Measurements from ENCODE around the gene HES4.

Gene HES4

DNA sequence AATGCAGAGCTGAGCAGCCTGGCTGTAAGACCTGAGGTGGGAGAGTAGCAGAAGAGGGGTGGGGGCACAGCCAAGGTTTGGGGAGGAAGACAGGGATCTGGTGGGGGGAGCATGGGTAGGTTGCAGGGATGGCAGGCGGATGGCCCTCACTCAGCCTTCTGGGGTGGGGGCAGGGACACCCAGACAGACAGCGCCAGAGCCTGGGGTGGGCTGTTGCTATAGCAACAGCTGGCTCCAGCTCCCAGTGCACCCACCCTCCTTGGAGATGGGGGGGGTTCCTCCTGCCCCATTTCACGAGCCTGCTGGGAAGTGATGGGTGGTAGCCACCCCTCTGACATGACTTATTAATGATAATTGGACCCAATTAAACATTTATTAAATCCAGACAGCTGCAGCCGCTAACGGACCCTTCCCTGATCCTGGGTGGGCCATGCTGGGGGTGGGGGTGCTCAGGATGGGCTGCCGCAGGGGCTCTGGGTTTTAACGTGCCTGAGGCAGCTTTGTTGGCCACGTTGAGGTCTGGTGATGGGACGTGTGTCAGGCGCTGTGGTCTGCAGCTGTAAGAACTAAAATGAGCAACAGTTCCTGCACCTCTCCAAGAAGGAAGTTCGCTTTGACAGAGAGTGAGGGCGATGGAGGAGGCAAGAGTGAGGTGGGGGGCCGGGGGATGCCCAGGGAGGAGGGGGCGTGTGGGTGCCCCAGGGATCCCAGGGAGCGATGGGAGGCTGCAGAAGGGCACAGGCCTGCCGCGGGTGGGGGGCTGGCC, 39.4 kb upstream of the HES4 start:
- peak overlapping the region; percentile 72; the same call in 1 of the 2 replicates for H3K27ac ChIP-seq
- no peak for TF ChIP-seq CTCF (conservative IDR thresholded peaks at IDR 0.05)
- TF ChIP-seq ZFX (IDR thresholded peaks at IDR 0.05) = no peak

DNA sequence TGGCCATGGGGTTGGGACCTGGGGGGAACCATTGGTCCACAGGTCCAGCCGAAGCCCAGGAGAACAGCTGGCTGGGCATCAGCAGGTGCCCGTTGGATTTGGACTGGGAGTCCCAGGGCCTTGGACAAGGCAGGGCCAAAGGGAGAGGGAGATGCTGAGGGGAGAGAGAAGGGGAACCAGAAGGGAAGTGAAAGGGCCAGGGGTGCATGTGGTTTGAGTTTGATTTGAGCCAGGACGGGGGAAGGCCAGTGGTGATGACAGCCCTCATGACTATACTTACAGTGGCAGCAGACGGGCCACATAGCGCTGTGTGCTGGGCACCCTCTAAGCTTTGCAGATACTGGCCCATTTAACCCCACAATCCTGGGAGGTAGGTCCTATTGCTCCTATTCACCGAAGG, 38.8 kb upstream of the HES4 start:
- no peak overlapping the region for H3K27ac ChIP-seq
- TF ChIP-seq ZFX (IDR thresholded peaks at IDR 0.05) (no peak), CTCF (conservative IDR thresholded peaks at IDR 0.05) (no peak)

DNA sequence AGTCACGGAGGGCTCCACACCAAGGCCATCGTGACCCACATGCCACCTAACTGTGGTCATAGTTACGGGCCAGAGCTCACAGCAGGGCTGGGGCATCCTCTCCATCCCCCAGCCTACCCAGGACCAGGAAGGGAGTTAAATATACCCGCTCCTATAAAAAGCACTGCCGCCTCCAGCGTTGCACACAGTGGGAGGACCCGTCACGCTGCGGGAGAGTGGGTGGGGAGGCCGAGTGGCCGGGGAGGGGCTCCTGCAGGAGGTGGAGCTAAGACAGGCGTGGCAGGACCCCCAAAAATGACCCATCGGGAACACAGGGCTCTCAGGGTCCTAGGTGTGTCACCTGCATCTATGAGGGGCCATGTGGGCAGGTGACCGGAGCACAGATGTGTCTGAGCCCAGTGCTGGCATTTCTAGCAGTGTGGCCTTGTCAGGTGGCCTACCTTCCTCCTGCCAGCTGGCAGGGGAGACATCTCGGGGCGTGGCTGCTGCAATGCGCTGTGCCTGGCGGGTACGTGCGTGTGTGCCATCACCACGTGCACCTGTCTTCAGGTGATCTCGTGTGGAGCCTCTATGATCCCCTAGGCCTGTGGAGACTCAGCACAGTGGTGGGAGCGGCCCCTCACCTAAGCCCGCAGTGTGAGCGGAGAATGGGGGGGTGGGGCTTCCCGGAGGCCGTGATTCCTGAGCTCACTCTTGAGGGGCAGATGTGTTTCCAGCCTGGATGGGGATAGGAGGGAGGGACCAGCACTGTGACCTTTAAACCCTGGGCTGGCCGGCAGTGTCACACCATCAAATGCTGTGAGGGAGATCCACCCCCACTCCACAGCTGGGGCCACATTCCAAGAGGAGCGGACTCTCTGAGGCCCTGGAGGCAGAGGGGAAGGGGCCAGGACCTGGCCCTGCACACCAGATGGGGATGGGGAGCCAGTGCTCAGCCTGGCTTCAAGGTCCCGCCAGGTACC, 37.8 kb upstream of the HES4 start:
- no peak overlapping the region for H3K27ac ChIP-seq
- no peak for TF ChIP-seq CTCF (conservative IDR thresholded peaks at IDR 0.05)
- no peak for TF ChIP-seq ZFX (IDR thresholded peaks at IDR 0.05)

DNA sequence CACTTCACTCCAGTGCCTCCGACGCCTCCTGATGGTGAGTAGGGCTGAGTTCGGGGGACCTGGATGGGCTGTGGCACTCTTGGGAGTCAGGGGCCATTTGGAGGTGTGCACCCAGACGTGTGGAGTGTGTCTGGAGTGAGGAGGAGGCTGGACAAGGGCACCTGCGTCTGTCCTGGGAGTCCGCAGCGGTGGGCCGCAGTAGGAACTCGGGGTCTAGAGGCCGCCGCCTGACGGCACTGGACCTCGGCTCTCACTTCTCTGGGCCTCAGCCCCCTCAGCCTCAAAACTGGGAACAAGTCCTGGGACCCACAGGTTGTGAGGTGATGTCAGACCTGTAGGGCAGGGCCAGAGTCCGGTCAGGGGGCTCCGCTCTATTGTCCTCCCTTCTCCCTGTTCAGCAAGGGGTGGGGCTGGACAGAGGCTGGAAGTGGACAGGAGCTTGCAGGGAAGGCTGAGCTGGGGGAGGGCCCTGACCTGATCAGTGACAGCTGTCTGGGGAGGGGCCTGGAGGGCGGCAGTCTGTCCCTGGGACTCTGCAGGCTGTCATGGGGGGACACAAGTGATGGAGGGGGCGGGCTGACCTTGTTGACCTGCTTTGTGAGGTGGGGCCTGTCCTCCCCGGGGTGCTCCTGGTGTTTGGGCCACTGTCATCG, 35.5 kb upstream of the HES4 start:
- no peak for TF ChIP-seq CTCF (conservative IDR thresholded peaks at IDR 0.05)
- no peak for TF ChIP-seq ZFX (IDR thresholded peaks at IDR 0.05)
- no peak overlapping the region for H3K27ac ChIP-seq

- no peak overlapping the region for H3K27ac ChIP-seq
- TF ChIP-seq ZFX (IDR thresholded peaks at IDR 0.05) (no peak), CTCF (conservative IDR thresholded peaks at IDR 0.05) (no peak)
Measured at GRCh38 chr1:1034439-1034781, 34.5 kb upstream of the HES4 start.

GRCh38 chr1:1033731-1034438, 34.0 kb upstream of the HES4 start:
- H3K27ac ChIP-seq = no peak overlapping the region
- no peak for TF ChIP-seq CTCF (conservative IDR thresholded peaks at IDR 0.05)
- no peak for TF ChIP-seq ZFX (IDR thresholded peaks at IDR 0.05)
